ENCODE measurements around the gene SPRR5.

The SPRR5 gene

DNA sequence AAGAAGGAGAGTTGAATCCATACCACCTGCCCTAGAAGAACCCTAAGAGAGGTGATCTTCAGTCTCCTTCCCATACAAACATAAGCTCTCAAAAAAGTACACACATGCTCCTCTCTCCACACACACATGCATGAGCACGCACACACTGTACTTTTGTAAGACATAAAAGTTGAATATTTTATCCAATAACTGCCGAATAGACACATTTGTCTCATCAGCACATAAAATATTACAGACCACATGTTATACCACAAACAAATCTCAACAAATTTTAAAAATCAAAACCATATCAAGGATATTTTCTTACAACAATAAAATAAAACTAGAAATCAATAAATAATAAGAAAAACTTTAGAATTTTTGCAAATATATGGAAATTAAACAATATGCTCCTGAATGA, 39.6 kb downstream of the SPRR5 start:
- no peak for DNase-seq

DNA sequence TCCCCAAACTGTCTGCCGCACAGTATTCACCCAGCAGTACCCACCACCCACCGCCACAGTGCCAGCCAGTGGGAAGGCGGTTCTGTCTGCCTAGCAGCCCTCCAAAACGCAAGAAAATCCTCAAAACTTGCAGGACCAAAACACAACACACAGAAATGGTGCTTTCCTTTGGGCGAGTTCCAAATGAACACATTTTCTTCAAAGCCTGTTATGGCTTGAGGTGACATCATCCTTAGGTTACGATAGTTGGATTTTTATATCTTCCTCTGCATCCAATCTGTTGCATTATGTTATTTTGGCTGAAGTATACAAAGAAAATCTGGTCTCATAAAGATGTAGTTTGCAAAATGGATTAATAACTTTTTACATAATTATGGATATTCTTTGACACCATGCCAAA, 46.2 kb downstream of the SPRR5 start:
- DNase-seq, result no peak

DNA sequence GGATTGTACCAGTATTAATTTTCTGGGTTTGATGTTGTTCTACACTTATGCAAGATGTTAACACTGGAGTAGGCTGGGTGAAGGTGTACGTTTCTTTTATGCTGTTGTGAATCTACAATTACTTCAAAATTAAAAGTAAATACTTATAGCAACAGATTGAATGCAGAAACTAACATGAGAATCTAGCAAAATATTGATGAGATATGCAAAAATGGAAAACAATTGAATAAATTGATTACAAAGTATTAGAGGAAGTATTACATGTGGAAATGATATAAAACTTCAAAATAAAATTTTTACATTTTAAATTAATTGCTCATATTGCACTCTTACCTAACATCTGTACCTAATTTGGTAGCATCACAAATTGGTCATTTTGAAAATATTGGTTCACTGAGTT, 48.8 kb downstream of the SPRR5 start:
- DNase-seq, result no peak

DNA sequence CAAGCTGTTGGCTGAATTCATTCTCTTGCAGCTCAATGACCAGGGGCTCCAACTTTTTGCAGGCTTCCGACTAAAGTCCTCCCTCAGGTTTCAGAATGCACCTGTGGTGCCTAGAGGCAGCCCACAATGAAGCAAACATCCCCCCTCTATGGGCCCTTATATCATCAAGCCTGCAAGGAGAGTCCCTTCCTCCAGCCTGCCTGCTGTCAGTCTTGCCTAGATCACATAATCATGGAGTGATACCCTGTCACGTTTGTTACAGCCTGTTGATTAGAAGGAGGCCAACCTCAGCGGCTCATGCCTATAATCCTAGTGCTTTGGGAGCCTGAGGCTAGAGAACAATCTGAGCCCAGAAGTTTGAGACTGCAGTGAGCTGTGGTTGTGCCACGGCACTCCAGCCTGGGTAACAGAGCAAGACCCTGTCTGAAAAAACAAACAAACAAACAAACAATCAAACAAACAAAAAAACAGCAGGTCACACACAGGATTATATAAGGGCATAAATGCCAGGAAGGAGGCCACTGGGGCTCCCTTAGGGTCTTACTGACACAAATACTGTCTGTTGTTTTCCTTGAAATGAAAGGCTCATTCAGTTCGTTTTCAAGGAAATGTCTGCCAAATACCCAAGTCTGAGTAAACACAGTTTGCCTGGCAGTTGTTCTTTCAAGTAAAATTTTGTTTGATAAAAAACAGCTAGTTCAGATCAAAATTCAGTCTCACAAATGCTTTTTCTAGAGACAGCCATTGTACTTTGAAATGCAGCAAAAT, 49.8 kb downstream of the SPRR5 start:
- no peak for DNase-seq

DNA sequence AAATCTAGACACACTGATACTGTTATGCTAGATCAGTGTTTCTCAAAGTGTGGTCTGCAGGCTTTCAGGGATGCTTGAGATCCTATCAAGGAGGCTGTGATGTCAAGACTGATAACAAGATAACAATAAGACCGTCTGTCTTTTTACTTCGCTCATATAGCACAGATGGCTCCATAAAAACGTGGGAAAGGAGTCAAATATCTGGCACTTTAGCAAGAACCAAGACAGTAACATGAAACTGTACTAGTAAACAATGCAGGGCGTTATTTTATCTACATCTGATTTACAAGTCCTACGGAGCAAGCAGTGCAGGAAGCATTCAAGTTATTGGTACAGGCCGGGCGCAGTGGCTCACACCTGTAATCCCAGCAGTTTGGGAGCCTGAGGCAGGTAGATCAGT, 50.9 kb downstream of the SPRR5 start:
- no peak for DNase-seq

GRCh38 chr1:152998476-152998875, 51.5 kb downstream of the SPRR5 start:
- DNase-seq, result no peak
